Left colon (tissue), 2 donors: ENCODE results near the gene NEDD4L. TPM values are rescaled to one million over a fixed set of nuclear protein-coding genes. Genes with fewer than 3 reads are reported as not detected.
"Not testable (repeated sequence)": the region's sequence is repeated elsewhere in the genome, so short reads cannot be mapped to it uniquely, and the experiment has no call there.

ENCODE experiments used
- ATAC-seq: fragments of 200-7000 bp; cut with Tn5 transposase; one replicate; pipeline ENCODE4 v1.9.1; 2020; ENCODE audit warnings: mild to moderate bottlenecking, moderate library complexity
- DNase-seq, 2 donors: peaks; one replicate each; pipeline ENCODE4 v3.0.0-alpha.2; 2020
- intact Hi-C, 2 donors: fragments of 100-400 bp; cut with DNase I in 1 of 2; cut with micrococcal nuclease in 1 of 2; formaldehyde crosslinking; loops; one replicate each; pipeline versions ENCODE4 v1.11.2 to v1.14.0; 2022; cut with DNase I, micrococcal nuclease
- total RNA-seq, 2 donors: library from RNA; stranded (reverse); fragmentation: NEBNext Ultra II Directional; extraction: Animal tissue kit (Norgen Biotek cat#: 25700); gene quantifications; one replicate each; pipeline ENCODE4 v1.2.1, GENCODE V29; 2021
- donor health status: DM: no; HTN: no; CAD: no.
- donor health status: DM: yes; HTN: yes; CAD: no.

The NEDD4L gene
- total RNA-seq, 2 donors from 2014 or later: 176 to 332 TPM

DNA sequence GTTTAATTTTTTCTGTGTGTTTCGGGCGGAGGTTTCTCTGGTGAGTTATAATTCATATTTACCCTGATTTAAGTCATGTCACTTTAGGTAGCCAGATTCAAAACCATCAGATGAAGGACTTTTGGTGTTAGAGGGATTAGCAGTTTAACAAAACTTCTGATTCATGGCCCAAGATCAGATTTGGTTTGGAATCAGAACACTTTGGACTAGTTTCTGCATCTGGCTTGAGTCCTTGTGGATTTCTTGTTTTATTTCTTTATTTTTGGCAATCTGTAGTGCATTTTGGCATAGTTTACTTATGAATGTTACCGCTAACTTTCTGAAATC lies 3.5 kb downstream of the NEDD4L start:
- no peak for ATAC-seq
- DNase-seq: no peak
- intact Hi-C loops: loop anchor here (10.0 kb wide), 3 partner anchors 77 to 413 kb away; no protein-coding TSS in a partner anchor

DNA sequence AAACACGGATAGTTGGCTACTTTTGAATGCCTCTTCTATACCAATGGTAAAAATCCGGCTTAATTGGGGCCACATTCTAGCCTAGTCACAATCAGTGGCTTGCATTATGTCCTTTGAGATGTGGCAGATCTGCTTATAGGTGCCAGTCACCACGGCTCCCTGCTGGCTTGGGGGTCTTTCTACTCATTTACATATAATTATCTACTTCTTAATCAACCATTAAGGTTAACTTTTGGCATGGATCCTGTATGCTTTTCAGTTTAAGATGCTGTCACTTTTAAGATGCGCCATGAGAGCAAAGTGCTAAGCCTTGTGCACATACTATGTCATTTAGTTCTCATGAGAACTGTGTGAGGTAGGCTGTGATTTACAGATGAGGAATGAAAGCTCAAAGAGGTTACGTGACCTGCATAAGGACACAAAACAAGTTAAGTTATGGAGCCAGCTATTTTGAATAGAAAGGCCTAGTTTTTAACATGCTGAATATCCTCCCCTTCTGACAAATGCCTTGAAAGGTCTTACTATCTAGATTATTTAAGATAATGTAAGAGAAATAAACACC lies 4.1 kb downstream of the NEDD4L start:
- DNase-seq (no peak), ATAC-seq (no peak)
- intact Hi-C loops: loop anchor here (10.0 kb wide), 3 partner anchors 77 to 413 kb away; no protein-coding TSS in a partner anchor

GRCh38 chr18:58049000-58049688 lies 5.1 kb downstream of the NEDD4L start:
- intact Hi-C loops: loop anchor here (10.0 kb wide), 3 partner anchors 76 to 414 kb away; no protein-coding TSS in a partner anchor
- ATAC-seq: no peak
- DNase-seq: no peak

DNA sequence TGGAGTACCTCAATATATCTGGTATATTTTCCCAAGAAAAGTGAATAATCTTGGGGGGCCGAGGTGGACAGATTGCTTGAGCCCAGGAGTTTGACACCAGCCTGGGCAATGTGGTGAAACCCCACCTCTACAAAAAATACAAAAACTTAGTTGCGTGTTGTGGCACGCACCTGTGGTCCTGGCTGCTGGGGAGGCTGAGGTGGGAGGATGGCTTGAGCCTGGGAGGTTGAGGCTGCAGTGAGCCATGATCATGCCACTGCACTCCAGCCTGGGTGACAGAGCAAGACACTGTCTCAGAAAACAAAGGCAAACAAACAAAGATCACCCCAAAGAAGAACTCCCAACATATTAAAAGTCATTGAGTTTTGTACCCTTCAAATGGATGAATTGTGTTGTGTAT lies 6.9 kb downstream of the NEDD4L start:
- DNase-seq, intact Hi-C loops, ATAC-seq: not testable (repeated sequence)

DNA sequence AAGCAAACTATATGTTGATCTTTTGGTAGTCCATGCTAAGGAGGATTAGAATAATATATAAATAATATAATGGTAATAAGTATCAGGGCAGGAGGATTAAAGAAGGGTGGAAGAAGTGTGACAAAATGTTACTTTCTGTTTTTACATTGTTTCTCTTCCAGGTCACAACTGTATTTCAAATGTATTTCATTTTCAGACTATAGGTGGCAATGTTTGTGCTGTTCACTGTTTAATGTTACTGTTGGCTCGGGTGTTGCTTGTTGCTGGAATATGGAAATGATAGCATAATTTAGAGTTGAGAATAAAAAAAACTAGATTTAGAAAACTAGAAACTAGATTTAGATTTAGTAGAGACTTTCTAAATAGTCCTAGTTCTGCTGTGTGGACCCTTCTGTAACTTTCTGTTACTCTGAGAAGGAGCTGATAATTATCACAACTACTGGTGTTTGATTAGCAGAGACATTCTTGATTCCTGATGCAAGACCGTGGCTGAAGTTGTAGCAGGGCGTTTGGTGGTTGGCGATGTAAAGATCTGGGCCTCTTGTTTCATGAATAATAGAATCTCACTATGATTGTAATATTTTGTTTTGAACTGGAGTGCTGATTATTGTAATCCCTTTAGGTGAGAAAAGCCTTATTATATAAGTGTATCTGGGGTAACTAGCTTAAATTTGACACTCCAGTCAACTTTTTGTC lies 7.9 kb downstream of the NEDD4L start:
- peak; percentile 75 for ATAC-seq
- intact Hi-C loops: no loop called here
- DNase-seq: no peak

DNA sequence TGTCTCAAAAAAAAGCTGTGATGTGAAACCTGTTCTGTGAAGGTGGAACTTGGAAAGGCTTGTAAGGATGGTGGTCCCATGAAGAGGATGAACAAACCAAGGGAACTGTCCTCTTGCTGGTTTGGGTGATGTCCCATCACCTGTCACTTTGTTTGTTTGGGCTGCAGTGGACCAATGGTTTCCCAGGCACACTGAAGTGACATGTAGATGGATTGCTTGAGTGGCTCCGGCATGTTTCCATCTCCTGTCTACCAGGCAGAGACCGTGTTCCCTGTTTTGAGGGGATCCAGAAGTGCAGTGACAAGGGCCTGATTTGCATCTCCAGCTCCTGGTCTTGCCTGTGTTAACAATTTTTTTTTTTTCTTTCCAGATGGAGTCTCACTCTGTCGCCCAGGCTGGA lies 8.9 kb downstream of the NEDD4L start:
- ATAC-seq: no peak
- intact Hi-C loops: no loop called here

GRCh38 chr18:58054041-58054781 lies 10.2 kb downstream of the NEDD4L start:
- intact Hi-C loops: no loop called here
- DNase-seq (no peak), ATAC-seq (no peak)

More for the DNA sequence above, 8.9 kb downstream of the NEDD4L start:
- DNase-seq: no peak

DNA sequence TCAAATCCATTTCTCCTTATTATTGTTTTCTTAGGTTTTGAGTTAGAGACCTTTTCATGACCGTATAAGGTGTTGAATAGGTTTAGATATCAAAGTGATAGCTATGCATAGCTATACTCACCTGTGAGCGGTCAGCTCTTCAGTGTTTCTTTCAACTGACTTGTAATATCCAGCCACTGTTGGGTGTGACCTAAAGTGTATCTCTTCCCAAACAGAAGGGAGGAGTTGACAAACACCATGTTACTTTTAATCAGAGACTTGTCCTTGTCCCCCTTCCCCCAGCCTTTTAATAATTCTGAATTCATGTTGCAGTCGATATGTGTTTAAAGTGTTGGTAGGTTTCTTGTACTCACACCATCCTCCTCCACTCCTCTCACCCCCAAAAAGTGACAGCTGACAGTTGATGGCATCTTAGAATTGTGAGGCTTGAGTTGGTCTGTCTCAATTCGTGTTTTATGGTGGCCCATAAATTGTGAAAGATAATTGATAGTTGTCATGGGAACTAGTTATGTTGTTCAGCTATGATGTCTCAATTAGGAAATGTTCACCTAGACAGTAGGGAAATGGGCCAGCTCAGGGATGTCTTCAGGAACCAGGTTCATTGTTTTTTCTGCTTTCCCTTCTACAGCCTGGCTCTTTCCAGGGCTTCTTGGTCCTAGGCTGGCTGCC lies 12.0 kb downstream of the NEDD4L start:
- DNase-seq: no peak
- intact Hi-C loops: loop anchor here in 1 of 2 donors (5.0 kb wide), 1 partner anchor 66 kb away; no protein-coding TSS in a partner anchor
- no peak for ATAC-seq

- ATAC-seq: no peak
- no peak for DNase-seq
- intact Hi-C loops: loop anchor here in 1 of 2 donors (5.0 kb wide), 1 partner anchor 65 kb away; no protein-coding TSS in a partner anchor
Observed at GRCh38 chr18:58056852-58057251, 12.8 kb downstream of the NEDD4L start.

DNA sequence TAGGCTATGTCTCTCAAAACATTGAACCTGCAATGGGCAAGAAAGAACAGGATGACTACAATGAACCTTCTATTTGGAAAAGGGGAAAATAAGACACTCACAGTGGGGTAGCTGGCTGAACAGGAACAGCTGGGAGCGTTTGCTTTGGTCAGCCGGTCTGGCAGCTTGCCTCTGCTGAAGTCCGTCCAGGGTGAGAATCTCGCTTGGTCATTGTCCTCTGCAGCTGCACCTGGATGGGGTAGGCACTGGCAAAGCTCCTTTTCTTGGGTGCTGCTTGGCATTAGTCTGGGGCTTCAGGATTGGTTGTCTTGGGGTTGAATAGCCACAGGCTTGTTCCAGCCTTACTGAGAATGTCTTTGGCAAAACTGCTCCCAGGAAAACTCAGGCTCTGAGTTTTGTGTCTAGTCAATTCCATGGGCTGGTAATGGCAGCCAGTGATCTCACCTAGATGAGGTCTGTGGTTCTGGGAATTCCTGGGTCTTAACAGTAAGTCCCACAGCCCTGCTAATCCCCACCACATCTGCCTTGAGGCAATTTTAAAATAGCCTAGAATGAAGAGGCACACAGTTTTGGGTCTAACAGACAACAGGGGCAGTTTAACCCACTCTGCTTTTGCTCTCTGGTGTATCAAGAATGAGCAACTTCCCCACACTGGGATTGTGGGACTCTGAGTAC lies 13.4 kb downstream of the NEDD4L start:
- ATAC-seq (no peak), DNase-seq (no peak)
- intact Hi-C loops: loop anchor here in 1 of 2 donors (5.0 kb wide), 1 partner anchor 65 kb away; no protein-coding TSS in a partner anchor

DNA sequence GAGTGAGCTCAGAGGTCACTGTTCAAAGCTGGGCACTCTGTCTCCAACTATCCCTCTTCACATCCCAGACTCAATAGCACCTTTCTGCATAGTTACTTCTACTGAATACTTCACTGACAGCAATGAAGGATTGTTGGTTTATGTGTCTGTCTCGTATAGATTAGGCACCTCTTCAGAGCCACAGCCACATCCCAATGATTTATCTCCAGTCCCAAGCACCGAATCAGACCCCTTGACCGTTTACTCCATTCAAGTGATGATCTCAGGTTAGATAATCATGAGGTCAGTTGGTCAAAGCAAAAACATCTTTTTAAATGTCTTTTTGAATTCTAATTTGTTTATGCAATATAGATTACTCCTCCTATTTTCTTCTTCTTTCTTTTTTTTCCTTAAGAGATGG lies 14.7 kb downstream of the NEDD4L start:
- ATAC-seq: no peak
- no peak for DNase-seq
- intact Hi-C loops: loop anchor here in 1 of 2 donors (5.0 kb wide), 1 partner anchor 64 kb away; no protein-coding TSS in a partner anchor

- ATAC-seq: no peak
- intact Hi-C loops: no loop called here
- DNase-seq: no peak
Observed at GRCh38 chr18:58060254-58060653, 16.2 kb downstream of the NEDD4L start.

DNA sequence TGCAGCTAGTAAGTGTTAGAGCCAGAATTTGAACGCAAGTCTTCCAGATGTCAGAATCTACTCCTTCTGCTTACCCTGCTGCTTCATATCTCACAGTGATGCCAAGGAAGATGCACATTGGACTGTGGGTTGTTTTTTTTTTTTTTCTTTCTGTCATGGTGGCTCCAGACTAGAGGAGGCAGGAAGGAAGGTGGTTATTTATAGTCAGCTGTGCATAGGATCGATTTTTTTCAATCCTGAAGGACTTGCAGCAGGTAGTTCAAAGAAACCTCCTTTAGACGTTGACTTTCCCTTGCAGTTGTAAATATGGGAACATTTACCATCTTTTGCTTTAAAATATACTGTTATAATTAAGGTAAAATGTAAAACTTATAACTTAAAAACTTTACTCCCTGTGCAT lies 17.3 kb downstream of the NEDD4L start:
- intact Hi-C loops: no loop called here
- no peak for DNase-seq
- ATAC-seq: no peak

GRCh38 chr18:58064406-58064998 lies 20.5 kb downstream of the NEDD4L start:
- ATAC-seq (no peak), DNase-seq (no peak)
- intact Hi-C loops: no loop called here

GRCh38 chr18:58065956-58066355 lies 21.9 kb downstream of the NEDD4L start:
- ATAC-seq: no peak
- intact Hi-C loops: no loop called here
- no peak for DNase-seq

GRCh38 chr18:58067601-58068000 lies 23.6 kb downstream of the NEDD4L start:
- intact Hi-C loops: no loop called here
- ATAC-seq (peak; percentile 46), DNase-seq (no peak)

DNA sequence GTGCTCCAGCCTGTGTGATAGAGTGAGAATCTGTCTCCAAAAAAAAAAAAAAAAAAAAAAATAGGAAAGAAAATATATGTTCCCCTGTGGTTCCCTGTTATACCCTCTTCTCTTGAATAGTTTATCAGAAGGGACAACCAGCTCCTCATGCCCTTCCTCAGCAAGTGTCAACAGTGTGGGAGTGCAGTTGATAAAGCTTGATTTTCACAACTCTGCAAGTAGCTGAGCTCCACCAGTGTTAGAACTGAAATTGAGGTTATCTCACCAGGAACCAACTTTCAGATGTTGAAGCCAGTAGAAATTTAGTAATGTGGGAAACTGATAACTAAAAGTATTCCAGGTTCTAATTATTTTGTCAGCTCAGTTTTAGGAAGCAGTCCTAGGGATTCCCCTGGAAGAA lies 25.1 kb downstream of the NEDD4L start:
- intact Hi-C loops: no loop called here
- ATAC-seq: no peak
- DNase-seq: no peak
